Gastroesophageal sphincter (tissue), 4 donors: ENCODE data around the gene SEC24D. TPM values are rescaled to one million over a fixed set of nuclear protein-coding genes. Genes with fewer than 3 reads are reported as not detected.

ENCODE experiments used
- ATAC-seq: fragments of 150-250 bp; one replicate; pipeline ENCODE4 v1.9.1; 2016; ENCODE audit warnings: mild to moderate bottlenecking, moderate library complexity
- H3K27ac ChIP-seq, 4 donors: fragments of 200-600 bp; sonication (generic) in 3 of 4; 1 replicate in 3 of 4; 2 replicates in 1 of 4; pipeline ENCODE4 v1.5.1; 2016 to 2019
- H3K27me3 ChIP-seq: fragments of 200-600 bp; sonication (generic); one replicate; pipeline ENCODE4 v1.5.1; 2019
- H3K36me3 ChIP-seq, 2 donors: fragments of 200-600 bp; sonication (generic); one replicate each; pipeline ENCODE4 v1.5.1; 2019; ENCODE audit warnings: control low read depth in 1 of 2
- H3K4me1 ChIP-seq, 3 donors: fragments of 200-600 bp; sonication (generic); 1 replicate in 2 of 3; 2 replicates in 1 of 3; pipeline ENCODE4 v1.5.1; 2016 to 2019; ENCODE audit warnings: control low read depth in 2 of 3
- H3K4me3 ChIP-seq, 2 donors: fragments of 200-600 bp; sonication (generic); one replicate each; pipeline ENCODE4 v1.5.1; 2019; ENCODE audit warnings: mild to moderate bottlenecking in 1 of 2, moderate library complexity in 1 of 2
- H3K9me3 ChIP-seq, 3 donors: fragments of 200-600 bp; sonication (generic); one replicate each; pipeline ENCODE4 v1.5.1; 2017 to 2019; ENCODE audit warnings: control low read depth in 2 of 3
- EP300 ChIP-seq: sonication (generic); formaldehyde crosslinking; IDR thresholded peaks from one replicate; pipeline ENCODE4 v1.6.1; 2017; ENCODE audit warnings: antibody characterized with exemption, mild to moderate bottlenecking
- POLR2A ChIP-seq, 2 donors: fragments of 450-650 bp; IDR thresholded peaks; one replicate each; pipeline ENCODE4 v1.6.1; 2017; ENCODE audit warnings: antibody characterized with exemption in 2 of 2, mild to moderate bottlenecking in 2 of 2, moderate library complexity in 1 of 2
- POLR2AphosphoS5 ChIP-seq: sonication (generic); formaldehyde crosslinking; IDR thresholded peaks from one replicate; pipeline ENCODE4 v1.6.1; 2017; ENCODE audit warnings: antibody characterized with exemption
- WGBS, 2 donors: methylation state at CpG; one replicate each; pipeline ENCODE4 v1.1.5; 2018; ENCODE audit warnings: low coverage in 1 of 2; 5-methylcytosine and 5-hydroxymethylcytosine counted together
- total RNA-seq, 4 donors: library from RNA; depleted of rRNA; stranded (reverse); fragments of >200 nt; gene quantifications; one replicate each; pipeline ENCODE4 v1.1.0, GENCODE V29; 2016
- TF ChIP-seq, protein P1 (sequence below), 4 experiments: fragments of 200-600 bp in 2 of 4; fragments of 450-650 bp in 2 of 4; sonication (generic) in 1 of 4; IDR thresholded peaks; one replicate each; pipeline ENCODE4 v1.5.1; 2017 to 2019; ENCODE audit warnings: antibody characterized with exemption in 4 of 4, mild to moderate bottlenecking in 2 of 4, moderate library complexity in 2 of 4

SEC24D gene
- total RNA-seq, 4 donors from 2014 or later = 29.3 to 40.9 (median 33.2) TPM

DNA sequence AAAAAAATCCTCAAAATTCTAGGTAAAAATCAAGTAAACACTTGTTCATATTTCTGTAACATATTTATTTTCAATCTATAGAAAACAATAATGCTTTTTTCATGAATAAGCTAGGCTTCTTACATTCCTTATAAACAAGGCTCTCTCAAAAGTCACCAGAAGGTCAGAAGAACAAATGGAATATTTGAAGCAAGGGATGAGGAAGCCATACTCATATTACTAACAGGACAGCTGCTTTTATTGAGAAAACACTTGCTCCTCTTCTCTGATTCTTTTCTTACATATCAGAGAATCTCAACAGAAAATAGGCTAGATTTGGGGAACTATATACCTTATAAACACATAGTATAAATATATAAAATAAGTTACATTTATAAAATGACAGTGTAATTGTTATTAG lies 82.8 kb downstream of the SEC24D start:
- Histone ChIP-seq H3K4me1 (peaks cover 42 to 96% (median 44%) of the 10 kb centered on the region in 3 donors), H3K4me3 (no peak overlapping the region), H3K9me3 (no peaks in the 10 kb centered on the region), H3K27ac (peak overlapping the region in 2 of 4 donors; percentile 84 to 85), H3K36me3 (peaks cover 0 to 9% of the 10 kb centered on the region in 2 donors), H3K27me3 (no peaks in the 10 kb centered on the region)
- no peak for ATAC-seq
- TF ChIP-seq, protein P1, sequence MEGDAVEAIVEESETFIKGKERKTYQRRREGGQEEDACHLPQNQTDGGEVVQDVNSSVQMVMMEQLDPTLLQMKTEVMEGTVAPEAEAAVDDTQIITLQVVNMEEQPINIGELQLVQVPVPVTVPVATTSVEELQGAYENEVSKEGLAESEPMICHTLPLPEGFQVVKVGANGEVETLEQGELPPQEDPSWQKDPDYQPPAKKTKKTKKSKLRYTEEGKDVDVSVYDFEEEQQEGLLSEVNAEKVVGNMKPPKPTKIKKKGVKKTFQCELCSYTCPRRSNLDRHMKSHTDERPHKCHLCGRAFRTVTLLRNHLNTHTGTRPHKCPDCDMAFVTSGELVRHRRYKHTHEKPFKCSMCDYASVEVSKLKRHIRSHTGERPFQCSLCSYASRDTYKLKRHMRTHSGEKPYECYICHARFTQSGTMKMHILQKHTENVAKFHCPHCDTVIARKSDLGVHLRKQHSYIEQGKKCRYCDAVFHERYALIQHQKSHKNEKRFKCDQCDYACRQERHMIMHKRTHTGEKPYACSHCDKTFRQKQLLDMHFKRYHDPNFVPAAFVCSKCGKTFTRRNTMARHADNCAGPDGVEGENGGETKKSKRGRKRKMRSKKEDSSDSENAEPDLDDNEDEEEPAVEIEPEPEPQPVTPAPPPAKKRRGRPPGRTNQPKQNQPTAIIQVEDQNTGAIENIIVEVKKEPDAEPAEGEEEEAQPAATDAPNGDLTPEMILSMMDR (IDR thresholded peaks at IDR 0.05) = no peak
- TF ChIP-seq EP300 (no peak), POLR2AphosphoS5 (no peak), POLR2A (IDR thresholded peaks at IDR 0.05) (no peak)

DNA sequence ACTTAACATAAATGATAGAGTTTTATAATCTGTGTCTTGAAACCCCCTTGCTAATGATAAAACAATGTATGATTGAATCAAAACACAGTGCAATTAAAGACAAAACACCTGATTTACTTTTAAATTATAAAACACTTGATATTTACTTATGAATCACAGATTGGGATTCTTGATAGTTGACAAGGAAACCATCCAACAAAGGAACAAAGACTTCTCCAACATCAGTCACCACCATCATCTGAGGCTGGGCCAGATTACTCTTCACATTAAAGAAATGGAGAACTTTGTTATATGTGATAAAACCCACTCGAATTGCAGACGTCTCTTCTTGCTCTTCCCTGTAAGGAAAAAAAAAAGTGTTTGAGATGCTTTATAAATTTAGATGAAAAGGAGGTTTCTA lies 83.4 kb downstream of the SEC24D start:
- TF ChIP-seq EP300 (no peak), POLR2AphosphoS5 (no peak), POLR2A (IDR thresholded peaks at IDR 0.05) (no peak)
- TF ChIP-seq, protein P1 (IDR thresholded peaks at IDR 0.05) = no peak
- no peak for ATAC-seq
- WGBS, 2 donors = 29 to 58% methylated on average over 2 of the region's 2 CpGs
- peaks cover 40 to 91% (median 41%) of the 10 kb centered on the region in 3 donors for H3K4me1 ChIP-seq
- H3K36me3 ChIP-seq = peaks cover 0 to 9% of the 10 kb centered on the region in 2 donors
- H3K4me3 ChIP-seq = no peak overlapping the region
- H3K27ac ChIP-seq = peak overlapping the region in 3 of 4 donors; percentile 4 to 84 (median 55)
- no peaks in the 10 kb centered on the region for H3K27me3 ChIP-seq
- H3K9me3 ChIP-seq = no peaks in the 10 kb centered on the region

DNA sequence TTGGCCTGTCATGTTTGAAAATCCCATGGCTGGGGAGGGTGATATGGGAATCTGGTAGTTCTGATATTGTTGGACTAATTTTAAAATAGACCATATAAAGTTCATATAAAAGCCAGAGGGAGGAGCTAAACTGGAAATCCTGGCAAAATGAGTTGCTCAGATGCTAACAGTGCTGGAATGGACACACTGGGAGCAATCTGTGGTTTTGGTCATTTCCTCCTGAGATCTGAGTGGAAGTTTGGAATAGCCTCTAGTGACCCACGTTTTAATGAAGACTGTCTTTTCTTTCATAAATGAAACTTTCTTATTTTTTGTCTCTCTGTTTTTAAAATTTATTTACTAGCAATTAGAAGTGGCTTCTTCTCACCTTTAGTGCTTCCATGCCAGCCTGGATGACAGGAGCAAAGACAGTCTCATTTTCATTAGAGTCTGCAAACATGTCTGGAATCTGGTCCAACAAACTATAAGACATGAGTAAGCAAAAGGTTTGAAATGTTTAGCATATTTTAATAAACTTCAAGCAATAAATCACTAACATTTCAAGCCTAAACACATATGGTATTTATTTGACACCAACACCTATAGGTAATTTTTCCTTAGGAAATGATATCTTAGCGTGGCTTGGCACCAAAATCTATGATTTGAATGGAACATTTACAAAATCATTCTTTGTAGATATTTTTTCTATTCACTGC lies 84.2 kb downstream of the SEC24D start:
- Histone ChIP-seq H3K36me3 (peaks cover 0 to 9% of the 10 kb centered on the region in 2 donors), H3K4me1 (peaks cover 33 to 91% (median 38%) of the 10 kb centered on the region in 3 donors), H3K4me3 (no peak overlapping the region), H3K27me3 (no peaks in the 10 kb centered on the region), H3K9me3 (no peaks in the 10 kb centered on the region), H3K27ac (peak overlapping the region; percentile 55 to 79 (median 56))
- no peak for ATAC-seq
- WGBS, 2 donors = 60 to 66% methylated on average over 2 of the region's 2 CpGs
- TF ChIP-seq POLR2A (IDR thresholded peaks at IDR 0.05) (no peak), EP300 (no peak), POLR2AphosphoS5 (no peak)
- TF ChIP-seq, protein P1 (IDR thresholded peaks at IDR 0.05) = no peak

DNA sequence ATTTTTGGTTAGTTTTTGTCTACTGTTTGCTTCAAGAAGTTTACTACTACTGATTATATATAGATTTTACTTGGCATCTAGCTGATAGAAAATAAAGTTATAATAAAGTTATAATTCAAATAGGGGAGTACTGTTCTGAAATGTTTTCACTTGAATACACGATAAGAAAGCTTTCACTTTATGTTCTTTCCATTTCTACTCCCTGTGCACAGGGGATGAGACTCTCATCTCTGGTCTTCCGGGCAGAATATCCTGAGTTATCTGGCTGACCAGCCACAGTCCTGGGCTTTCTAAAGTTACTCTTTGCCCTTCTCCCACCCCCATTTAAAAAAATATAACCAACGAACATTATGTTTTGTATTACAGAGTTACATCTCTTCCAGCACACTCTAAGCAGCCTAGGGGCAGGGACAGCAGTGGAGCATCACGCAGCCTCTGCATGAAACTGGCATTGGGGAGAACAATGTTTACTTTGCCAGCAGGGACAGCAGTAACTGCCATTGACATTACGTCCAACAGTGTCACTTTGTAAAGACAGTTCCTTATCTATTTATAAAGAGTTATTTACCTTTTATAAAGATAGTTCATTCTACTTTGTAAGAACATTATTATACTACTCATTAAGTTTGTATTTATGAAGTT lies 86.5 kb downstream of the SEC24D start:
- H3K4me3 ChIP-seq = peak overlapping the region in 1 of 2 donors; percentile 22

More for the DNA sequence above, 86.5 kb downstream of the SEC24D start:
- TF ChIP-seq, protein P1 (IDR thresholded peaks at IDR 0.05) = no peak
- TF ChIP-seq POLR2A (IDR thresholded peaks at IDR 0.05) (no peak), POLR2AphosphoS5 (no peak), EP300 (no peak)
- H3K27me3 ChIP-seq = no peaks in the 10 kb centered on the region
- no peaks in the 10 kb centered on the region for H3K9me3 ChIP-seq
- 33 to 39% methylated on average over 5 of the region's 5 CpGs for WGBS, 2 donors
- peaks cover 0 to 12% of the 10 kb centered on the region in 2 donors for H3K36me3 ChIP-seq
- ATAC-seq = no peak
- H3K4me1 ChIP-seq = peaks cover 31 to 91% (median 35%) of the 10 kb centered on the region in 3 donors
- peak overlapping the region; percentile 79 to 89 (median 84) for H3K27ac ChIP-seq
